Measurements from ENCODE around the gene SLC9A3.

DNA sequence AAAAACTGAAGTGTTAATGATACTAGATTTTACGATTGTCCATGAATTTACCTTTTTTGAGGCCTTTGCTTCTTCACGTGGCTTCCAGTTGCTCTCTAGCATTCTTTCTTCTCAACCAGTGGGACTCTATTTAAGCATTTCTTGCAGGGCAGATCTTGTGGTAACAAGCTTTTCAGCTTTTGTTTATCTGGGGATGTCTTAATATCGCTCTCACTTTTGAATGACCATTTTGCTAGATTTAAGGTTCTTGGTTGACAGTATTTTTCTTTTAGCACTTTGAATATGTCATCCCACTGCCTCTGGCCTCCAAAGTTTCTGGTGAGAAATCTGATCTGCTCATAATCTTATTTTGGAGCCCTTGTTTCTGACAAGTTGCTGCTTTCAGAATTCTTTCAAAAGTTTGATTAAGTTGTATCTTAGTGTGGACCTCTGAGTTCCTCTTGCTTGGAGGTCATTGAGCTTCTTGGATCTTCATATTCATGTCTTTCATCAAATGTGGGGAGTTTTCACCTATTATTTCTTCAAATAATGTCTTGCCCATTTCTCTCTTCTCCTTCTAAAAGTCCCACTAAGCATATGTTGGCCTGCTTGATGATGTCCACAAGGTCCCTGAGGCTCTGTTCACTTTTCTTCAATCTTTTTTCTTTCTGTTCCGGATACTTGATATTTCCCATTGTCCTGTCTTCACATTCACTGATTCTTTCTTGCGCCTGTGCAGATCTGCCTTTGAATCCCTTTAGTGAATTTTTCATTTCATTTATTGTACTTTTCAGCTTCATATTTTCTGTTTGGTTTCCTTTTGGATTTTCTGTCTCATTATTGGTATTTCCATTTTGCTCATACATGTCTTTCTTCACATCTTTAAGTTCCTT lies 72.4 kb downstream of the SLC9A3 start:
- TF ChIP-seq, protein P1, sequence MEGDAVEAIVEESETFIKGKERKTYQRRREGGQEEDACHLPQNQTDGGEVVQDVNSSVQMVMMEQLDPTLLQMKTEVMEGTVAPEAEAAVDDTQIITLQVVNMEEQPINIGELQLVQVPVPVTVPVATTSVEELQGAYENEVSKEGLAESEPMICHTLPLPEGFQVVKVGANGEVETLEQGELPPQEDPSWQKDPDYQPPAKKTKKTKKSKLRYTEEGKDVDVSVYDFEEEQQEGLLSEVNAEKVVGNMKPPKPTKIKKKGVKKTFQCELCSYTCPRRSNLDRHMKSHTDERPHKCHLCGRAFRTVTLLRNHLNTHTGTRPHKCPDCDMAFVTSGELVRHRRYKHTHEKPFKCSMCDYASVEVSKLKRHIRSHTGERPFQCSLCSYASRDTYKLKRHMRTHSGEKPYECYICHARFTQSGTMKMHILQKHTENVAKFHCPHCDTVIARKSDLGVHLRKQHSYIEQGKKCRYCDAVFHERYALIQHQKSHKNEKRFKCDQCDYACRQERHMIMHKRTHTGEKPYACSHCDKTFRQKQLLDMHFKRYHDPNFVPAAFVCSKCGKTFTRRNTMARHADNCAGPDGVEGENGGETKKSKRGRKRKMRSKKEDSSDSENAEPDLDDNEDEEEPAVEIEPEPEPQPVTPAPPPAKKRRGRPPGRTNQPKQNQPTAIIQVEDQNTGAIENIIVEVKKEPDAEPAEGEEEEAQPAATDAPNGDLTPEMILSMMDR (IDR thresholded peaks at IDR 0.05; ENCODE audit: low read depth, low read length) = no peak
- TF ChIP-seq EZH2phosphoT487 (IDR thresholded peaks at IDR 0.05; ENCODE audit: low read depth) = no peak
